GM19463 (cell line): ENCODE data around the gene MRGPRF.

Experiments used
- ATAC-seq: cut with Tn5 transposase; IDR thresholded peaks from one replicate; pipeline ENCODE4 v1.9.1; 2021; ENCODE audit warnings: mild to moderate bottlenecking, moderate library complexity; ENCODE audit not compliant: unreplicated experiment

The MRGPRF gene, protein sequence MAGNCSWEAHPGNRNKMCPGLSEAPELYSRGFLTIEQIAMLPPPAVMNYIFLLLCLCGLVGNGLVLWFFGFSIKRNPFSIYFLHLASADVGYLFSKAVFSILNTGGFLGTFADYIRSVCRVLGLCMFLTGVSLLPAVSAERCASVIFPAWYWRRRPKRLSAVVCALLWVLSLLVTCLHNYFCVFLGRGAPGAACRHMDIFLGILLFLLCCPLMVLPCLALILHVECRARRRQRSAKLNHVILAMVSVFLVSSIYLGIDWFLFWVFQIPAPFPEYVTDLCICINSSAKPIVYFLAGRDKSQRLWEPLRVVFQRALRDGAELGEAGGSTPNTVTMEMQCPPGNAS

DNA sequence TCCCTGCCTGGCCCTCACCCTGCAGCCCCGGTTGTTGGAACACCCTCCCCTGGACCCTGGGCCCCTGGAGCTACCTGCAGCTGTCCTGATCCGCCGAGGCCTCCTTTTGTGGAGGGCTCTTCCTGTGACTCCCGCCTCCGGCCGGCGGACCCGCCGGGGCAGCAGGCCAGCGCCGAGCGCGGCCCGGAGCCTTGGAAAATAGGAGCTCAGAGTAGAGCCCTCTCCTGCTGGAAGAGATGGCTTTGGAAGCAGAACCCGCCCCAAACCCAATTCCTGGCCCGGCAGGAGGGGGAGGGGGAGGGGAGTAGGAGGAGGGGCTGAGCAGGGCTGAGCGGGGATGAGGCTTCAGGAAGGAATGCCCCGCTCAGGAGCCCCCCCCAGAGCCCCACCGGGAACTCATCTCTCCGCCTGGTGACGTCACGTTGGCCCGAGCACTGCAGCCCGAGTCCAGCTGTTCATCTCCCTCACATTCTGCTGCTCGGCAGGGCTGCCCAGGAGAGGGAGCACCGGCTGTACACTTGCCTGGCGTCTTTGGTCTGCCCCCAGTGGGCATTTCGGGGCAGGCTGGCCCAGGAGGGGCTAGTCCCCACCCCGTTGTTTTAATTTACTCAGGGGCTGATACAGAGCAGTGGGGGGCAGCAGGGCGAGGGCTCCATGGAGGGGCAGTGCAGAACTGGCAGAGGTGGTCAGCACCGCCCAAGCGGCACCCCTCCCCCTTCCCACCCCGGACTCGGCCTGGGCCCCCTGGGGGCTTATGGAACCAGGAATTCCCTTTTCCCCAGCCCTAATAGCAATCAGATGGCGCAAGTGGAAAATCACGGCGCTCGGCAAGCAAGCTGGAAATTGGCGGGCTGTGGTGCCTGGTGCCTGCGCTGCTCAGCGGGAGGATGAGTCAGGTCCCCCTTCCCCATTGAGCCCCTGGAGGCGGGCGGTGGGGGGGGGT lies at the start of gene MRGPRF:
TSS of gene MRGPRF (minus strand) at position 238 of the 943 bp plus-strand sequence. CDS start 3,345 bp downstream, outside the sequence.
- ATAC-seq: no peak

DNA sequence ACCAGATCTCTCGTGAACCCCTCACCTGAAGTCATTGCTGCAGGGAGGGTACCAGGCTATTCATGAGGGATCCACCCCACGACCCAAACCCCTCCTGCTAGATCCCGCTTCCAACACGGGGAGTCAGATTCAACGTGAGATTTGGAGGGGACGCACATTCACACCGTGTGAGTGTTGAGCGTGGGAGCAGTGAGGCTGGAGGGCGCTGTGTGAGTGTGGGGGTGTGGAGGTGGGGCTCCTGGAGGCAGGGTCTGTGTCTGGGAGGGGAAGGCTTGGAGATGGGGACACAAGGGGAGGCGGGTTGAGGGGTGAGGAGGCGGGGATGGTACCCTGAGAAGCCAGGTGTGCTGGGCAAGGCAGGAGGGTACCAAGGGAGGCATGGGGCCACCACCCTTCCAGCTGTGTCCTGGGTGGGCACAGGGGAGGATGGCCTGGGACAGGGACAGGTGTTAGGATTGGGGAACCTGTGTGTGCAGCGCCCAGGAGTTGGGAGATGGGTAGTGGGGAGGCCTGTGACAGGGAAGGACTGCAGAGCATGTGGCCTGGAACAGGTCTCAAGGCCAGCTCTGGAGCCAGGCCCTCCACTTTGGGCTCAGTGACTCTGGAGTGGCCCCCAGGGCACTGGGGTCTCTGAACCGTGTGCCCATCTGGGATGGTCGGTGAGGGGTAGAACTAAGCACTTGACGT lies 49.3 kb upstream of the MRGPRF start:
- ATAC-seq: no peak

DNA sequence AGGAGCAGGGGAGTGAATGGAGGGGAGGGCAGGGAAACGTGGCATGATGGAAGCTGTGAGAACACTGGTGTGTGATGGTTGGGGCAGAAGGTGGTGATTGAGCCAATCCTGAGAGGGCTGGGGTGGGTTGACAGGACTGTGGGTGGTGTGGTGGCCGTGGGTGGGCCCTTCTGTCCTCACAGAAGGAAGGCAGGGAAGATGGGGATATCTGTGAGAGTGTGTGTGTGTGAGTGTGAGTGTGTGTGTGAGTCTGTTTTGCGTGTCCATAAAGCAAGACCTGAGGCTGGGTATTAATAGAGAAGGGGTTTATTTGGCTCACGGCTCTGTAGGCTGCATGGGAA lies 48.6 kb upstream of the MRGPRF start:
- ATAC-seq: no peak

DNA sequence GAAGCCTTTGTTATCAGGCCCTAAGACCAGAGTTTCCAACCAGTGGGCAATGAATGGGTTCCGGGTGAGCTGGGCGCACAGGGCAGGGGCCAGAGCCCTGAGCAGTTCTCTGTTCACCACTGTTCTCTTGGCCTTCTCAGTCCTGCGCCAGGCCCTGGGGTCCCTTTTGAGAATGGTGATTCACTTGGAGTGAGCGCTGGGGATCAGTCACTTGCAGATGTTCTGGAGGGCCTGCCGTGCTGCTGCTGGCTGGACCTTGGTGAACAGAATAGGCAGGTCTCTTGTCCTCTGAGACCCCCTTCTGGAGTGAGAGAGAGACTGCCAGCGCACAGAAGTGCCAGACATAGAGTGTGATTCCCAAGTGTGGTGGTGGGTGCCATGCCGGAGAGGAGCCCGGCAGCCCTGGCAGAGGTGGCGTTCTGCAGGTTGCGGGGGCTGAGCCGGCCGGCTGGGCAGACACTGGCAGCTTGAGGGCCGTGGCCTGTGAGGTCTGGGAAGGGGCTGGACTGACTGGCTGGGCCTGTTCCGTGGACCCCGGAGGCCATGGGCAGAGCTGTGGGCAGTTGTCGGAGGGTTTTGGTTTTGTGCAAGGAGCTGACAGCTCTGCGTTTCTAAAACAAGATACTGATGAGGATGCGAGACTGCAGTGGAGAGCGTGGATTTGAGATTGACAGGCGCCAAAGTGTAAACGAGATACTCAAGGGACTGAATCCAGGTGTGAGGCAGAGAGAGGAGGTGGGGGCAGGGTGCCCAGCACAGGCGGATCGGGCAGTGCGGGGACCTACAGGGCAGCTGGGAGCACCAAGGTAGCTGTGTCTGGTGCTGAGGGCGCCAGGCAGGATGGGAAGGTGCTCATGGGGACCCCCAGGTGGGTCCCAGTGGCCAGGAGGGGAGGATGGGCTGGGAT lies 48.0 kb upstream of the MRGPRF start:
- no peak for ATAC-seq

DNA sequence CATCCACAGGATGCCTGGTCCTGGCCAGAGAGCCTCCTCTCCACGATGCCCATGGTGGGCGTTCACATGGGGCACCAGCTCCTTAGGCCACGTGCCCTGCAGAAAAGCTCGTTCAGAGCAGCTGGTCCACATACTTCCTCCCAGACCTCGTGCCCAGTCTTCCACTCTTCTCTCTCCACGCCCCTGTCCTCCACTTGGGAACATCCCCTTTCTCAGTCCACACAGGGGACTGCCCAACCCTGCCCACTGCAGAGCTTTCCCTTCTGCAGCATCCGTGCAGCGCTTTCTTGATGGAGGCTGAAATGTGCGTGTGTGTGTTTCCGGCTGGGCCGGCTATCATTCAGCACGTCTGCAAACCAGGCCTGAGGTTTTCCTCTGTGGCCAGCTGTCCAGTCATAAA lies 46.9 kb upstream of the MRGPRF start:
- ATAC-seq: no peak

DNA sequence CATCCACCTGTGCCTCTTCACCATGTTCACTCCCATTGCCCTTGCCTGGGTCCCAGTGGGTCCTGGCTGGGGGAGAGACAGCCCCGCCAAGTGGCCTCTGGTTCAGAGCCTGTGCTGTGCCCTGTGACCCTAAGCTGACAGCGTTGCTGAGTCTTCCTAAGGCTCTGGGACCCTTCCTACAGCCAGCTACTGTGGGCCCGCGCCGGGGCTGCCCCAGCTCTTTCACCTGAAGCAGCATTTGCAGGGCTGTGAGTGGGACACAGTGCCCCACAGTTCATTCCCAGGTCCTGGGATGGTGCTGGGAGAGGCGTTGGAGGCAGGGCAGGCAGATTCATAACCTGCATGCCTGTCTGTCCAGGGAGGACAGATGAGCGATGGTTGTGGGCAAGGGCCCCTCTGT lies 46.4 kb upstream of the MRGPRF start:
- ATAC-seq: no peak

DNA sequence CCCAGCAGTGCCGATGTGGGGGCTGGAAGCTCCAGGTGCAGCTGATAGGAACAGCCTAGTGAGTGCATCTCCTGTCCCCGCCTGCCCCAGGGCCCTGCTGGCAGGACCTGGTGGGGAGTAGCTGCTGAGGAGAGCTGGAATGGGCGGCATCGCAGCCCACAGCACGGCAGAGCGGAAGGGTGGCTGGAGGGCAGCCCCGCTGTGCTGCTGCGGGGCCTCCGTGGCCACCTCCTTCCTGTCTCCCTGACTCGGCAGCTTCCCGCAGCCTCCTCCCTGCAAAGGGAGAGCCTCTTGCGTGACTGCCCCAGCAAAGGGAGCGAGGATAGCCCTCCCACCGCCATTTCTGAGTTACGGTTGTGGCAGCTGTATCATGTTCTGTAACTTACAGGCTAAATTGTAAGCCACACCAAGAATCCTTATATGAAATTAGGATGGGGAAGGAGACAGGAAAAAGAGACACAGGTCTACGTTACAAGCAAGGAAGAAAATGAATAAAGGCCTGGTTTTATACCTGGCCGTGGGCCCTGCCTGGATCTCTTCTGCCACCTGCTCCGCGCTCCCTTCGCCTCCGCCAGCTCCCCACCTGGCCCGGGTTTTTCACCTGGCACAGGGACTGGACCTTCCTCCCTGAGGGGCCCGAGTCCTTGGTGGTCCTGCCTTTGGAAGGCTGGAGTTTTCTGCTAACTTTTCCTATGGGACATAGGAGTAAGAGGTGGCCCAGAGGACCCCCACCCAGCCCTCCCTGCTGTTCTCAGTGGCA lies 45.6 kb upstream of the MRGPRF start:
- ATAC-seq: no peak

DNA sequence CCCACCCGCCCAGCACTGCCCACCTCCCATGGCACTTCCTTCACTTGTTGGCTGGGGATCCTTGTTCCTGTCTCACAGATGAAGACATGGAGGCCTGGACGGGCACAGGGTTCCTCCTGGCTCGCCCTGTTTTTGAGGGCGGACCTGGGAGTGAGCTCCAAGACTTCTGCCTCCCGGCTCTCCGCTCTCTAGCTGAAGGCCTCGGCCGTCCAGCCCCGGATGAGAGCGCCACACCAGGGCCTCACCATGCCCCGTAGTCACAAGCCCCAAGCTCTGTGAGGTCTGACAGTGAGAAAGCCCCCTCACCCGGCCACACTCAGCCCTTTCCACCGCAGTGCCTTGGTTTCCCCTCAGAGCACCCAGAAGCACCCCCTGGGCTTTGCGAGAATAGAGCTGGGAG lies 44.8 kb upstream of the MRGPRF start:
- ATAC-seq: no peak

DNA sequence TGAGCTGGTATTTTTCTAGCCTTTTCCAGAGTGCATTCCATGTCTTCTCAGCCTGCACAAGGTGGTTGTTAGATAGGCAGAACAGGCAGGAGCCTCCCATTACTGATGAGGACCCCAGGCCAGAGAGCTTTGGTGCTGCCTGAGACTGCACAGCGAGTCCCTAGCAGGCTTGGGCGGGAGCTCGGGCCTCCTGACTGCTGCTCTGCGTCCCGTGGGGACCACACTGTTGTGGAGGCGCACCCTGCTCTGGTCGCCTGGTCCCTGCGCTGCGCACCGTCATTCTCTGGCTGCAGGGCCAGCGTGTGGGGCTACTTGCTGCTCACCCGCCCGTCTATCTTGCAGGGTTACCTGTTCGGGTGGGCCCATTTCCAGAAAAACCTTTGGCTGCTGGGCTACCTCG lies 44.2 kb upstream of the MRGPRF start:
- no peak for ATAC-seq

DNA sequence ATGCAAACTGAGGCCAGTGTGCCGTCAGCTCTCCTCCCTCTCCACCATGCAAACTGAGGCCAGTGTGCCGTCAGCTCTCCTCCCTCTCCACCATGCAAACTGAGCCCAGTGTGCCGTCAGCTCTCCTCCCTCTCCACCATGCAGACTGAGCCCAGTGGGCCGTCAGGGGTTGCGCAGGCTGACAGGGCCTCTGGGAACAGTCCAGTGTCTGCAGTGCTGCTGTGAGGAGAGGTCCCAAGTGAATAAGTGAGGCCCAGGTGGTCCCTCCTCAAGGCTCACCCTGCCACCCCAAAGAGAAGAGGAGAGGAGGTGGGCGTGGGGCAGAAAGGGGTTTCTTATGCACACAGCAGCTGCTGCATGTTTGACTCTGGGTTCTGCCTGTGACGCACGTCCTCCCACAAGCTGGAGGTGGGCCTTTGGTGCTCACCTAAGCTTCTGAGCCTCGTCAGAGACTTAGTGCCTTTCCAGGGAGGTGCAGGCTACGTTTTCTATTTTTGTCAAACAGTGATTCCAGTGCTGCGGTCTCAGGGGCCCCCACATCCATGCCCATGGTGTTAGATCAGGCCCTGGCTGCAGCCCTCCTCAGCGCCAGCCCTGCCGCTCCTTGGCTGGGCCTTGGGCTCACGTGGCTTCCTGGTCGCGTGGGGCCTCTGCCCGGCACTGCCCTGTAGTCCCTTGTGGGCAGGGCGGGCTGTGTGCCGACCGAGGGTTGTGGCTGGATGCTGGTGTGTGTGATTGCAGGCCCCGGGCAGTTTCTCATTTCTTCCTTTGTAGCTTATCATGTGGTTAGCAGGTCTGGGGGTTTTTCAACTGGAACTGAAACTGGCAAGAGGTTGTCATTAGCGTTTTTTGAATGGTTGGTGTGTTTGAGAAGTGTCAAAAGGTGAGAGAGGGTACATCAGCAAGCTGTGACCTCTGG lies 42.8 kb upstream of the MRGPRF start:
- ATAC-seq: peak; percentile 92

DNA sequence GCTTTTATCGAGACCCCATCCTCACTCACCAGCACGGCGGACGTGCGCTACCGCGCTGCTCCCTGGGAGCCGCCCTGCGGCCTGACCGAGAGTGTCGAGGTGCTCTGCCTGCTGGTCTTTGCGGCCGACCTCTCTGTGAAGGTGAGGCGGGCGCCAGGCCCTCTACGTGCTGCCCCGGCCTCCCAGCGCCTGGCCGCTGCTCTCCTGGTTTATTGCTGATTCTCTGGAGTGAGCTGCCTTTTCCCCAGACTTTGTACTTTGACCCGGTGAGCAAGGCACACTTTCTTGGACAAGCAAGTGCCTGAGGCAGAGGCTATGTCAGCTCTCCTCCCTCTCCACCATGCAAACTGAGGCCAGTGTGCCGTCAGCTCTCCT lies 42.2 kb upstream of the MRGPRF start:
- no peak for ATAC-seq

DNA sequence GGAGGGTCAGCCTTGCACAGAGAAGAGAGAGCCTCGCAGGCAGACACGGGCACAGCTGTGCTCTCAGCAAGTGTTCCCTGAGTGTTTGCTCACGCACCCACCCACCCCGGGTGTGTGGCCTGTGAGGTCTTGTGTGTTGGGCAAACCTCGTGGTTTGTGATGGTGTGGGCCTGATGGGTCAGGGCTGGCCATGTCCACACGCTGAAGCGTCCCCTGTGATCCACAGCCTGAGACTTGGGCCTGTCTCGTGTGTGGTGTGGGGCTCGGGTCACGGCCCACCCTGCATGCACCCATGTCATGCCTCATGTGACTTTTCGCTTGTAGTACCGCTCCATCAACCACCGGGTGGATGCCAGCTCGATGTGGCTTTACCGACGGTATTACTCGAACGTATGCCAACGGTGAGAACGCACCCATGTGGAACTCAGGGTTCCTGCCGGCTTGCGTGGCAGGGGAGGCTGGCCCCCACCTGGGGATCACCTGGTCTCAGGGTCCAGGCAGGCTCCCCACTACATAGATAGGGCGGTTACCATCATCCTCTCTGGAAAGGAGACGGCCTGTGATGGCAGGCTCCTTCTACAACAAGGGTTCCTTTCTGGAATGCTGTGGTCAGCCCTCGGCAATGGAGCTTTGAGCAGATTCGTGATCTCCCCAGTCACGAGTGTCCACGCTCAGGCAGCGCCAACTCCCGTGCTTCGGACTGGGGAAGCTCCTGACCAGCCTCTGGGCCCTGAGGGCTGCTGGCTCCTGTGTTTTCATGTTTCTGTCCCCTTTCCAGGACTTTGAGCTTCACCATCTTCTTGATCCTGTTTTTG lies 41.6 kb upstream of the MRGPRF start:
- no peak for ATAC-seq

DNA sequence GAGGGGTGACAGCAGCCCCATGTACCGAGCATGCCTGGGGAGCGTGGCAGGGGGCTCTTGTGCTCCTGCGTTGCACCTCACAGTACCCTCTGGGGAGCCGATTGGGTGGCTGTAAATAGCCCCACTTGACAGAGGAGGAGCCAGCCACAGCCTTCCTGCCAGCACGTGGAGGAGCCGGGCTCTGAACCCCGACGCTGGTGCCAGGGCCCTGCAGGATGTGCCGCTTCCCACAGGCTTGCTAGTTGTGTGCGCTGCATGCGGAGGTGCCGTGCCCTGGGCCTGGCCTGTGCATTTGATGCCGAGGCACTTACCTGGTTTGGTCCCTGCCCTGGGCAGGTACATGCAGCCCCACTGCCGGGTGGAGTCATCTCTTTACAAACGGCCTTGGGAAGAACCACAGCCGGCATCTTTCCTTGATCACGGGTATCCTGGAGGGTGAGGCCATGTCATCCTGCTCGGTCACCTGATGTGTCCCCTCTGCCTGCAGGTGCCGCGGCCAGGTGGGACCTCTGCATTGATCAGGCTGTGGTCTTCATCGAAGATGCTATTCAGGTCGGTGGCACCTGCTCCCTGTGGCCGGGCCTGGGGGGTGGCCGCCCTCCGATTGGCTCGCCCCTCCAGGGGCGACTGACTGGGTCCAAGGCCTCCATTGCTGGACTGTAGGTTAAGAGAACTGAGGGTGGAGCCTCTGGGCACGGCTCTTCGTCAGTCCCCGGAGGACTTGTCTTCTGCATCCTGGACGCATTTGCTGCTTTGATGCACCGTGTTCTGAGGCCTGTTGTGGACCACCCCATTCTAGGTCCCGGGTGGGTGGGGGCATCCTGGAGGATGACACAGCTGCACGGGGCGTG lies 40.7 kb upstream of the MRGPRF start:
- ATAC-seq: no peak

DNA sequence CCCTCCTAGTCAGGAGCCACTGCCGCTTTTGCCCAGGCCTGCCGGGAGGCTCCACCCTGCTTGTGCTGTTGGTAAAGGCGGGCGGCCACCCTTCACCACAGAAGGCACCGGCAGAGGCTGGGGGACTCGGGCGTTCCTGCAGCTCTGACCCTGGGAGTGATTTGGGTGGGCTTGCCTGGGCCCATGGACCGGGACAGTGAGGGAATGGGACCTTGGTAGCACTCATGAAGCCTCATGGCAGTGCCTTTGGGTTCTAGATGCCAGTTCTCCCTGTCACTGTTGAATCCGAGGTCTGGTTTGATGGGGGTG lies 40.1 kb upstream of the MRGPRF start:
- ATAC-seq: no peak

DNA sequence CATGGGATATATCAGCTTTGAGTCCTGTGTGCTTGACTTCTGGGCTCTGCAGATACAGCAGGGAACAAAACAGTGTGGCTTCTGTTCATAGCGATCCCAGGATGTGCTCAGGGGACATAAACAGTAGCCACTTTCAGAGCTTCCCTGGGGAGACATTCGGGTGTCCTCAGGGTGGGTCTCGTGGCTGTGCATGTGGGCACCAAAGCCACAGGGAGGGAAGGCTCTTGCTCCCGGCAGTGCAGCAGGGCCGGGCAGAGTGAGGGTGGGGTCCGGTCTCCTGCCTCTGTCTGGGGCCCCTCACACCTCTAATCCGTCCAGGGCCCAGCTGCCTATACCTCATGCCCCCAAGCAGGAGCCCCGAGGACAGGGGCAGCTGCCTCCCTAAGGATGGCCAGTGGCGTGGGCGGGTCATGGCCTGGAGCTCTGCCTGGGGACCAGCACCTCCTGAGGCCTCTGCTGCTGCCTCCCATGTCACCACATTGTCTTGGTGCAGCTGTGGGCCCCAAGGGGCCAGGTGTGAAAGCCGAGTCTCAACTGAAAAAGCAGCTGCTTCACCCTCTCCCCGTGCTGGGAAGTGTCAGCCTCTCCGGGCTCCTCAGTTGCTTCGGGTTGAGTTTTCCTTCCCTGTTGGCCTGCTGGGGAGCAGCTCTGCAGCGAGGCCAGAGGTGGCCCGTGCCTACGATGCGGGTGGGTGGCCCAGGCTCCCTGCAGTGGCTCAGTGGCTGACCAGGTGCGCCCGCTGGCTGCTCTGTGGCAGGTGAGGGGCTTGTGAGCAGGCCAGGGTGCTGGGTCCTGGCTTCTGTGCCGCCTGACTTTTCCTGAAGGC lies 39.5 kb upstream of the MRGPRF start:
- no peak for ATAC-seq
